Activated CD8-positive, alpha-beta memory T cell treated with anti-CD3 and anti-CD28 coated beads, Interleukin-2, amount 50 U/mL, for 1 hour (primary cell): Measurements from ENCODE around the gene PRAMEF5.
"Not testable (repeated sequence)": the region's sequence is repeated elsewhere in the genome, so short reads cannot be mapped to it uniquely, and the experiment has no call there.

Experiments
- DNase-seq: peaks from one replicate; pipeline ENCODE4 v3.0.0-alpha.2; 2020; ENCODE audit errors: extremely low read depth

The PRAMEF5 gene

GRCh38 chr1:13277016-13277415 is 23.0 kb downstream of the PRAMEF5 start:
- DNase-seq = not testable (repeated sequence)

GRCh38 chr1:13279617-13280016 is 25.6 kb downstream of the PRAMEF5 start:
- DNase-seq = not testable (repeated sequence)

- not testable (repeated sequence) for DNase-seq
Observed at GRCh38 chr1:13285037-13285436, 31.0 kb downstream of the PRAMEF5 start, which contains the start of gene PRAMEF8. PRAMEF8 (minus strand) TSS chr1:13285137; CDS start chr1:13284091, 1,046 bp downstream.

GRCh38 chr1:13289030-13289429 is 35.0 kb downstream of the PRAMEF5 start:
- DNase-seq = not testable (repeated sequence)

GRCh38 chr1:13297216-13297931 is 43.4 kb downstream of the PRAMEF5 start:
- not testable (repeated sequence) for DNase-seq

- DNase-seq = not testable (repeated sequence)
Observed at GRCh38 chr1:13298699-13299098, 44.7 kb downstream of the PRAMEF5 start.

GRCh38 chr1:13302197-13302596 is 48.2 kb downstream of the PRAMEF5 start:
- DNase-seq = not testable (repeated sequence)

- not testable (repeated sequence) for DNase-seq
Observed at GRCh38 chr1:13303239-13303638, 49.2 kb downstream of the PRAMEF5 start, which contains the start of gene PRAMEF33. PRAMEF33 (plus strand) TSS chr1:13303539; CDS start chr1:13305955, 2,416 bp downstream.
